Mucosa of descending colon (tissue), 3 donors: ENCODE results near the gene SEL1L3. TPM values are rescaled to one million over a fixed set of nuclear protein-coding genes. Genes with fewer than 3 reads are reported as not detected.

ENCODE experiments used
- ATAC-seq: fragments of 200-7000 bp; cut with Tn5 transposase; one replicate; pipeline ENCODE4 v1.9.1; 2020; ENCODE audit warnings: mild to moderate bottlenecking, moderate library complexity
- DNase-seq, 3 donors: peaks; one replicate each; pipeline ENCODE4 v3.0.0-alpha.2; 2020
- H3K36me3 ChIP-seq: fragments of 200-600 bp; one replicate; pipeline ENCODE4 v1.8.0; 2021; ENCODE audit warnings: low read depth, mild to moderate bottlenecking
- H3K4me1 ChIP-seq: fragments of 200-600 bp; one replicate; pipeline ENCODE4 v1.8.0; 2021; ENCODE audit warnings: low read depth, mild to moderate bottlenecking
- H3K4me3 ChIP-seq: fragments of 200-600 bp; one replicate; pipeline ENCODE4 v1.8.0; 2021; ENCODE audit warnings: mild to moderate bottlenecking
- H3K9me3 ChIP-seq: fragments of 200-600 bp; one replicate; pipeline ENCODE4 v1.8.0; 2021; ENCODE audit warnings: mild to moderate bottlenecking
- intact Hi-C, 2 donors: fragments of 100-400 bp; cut with DNase I in 1 of 2; cut with micrococcal nuclease in 1 of 2; formaldehyde crosslinking; loops; one replicate each; pipeline versions ENCODE4 v1.11.0 to v1.11.1; 2022; cut with DNase I, micrococcal nuclease
- total RNA-seq, 3 donors: library from RNA; stranded (reverse); fragmentation: NEBNext Ultra II Directional in 2 of 3; extraction: Animal tissue kit (Norgen Biotek cat#: 25700) in 2 of 3; gene quantifications; one replicate each; pipeline versions ENCODE4 v1.2.1 to v1.2.4, GENCODE V29; 2021 to 2023
- TF ChIP-seq, protein P1 (sequence below): fragments of 200-600 bp; IDR thresholded peaks from one replicate; pipeline ENCODE4 v1.8.0; 2022; ENCODE audit warnings: antibody characterized with exemption, mild to moderate bottlenecking
- donor health status: DM: no; HTN: no; CAD: no; lungs with moderate emphysema.
- donor health status: DM: no; HTN: no; CAD: no.
- donor health status: DM: no; HTN: yes; CAD: no.

The SEL1L3 gene
- total RNA-seq, 3 donors from 2014 or later, result 51.7 to 104 (median 98.3) TPM

GRCh38 chr4:25882226-25882625, 19.4 kb upstream of the SEL1L3 start:
- TF ChIP-seq, protein P1, sequence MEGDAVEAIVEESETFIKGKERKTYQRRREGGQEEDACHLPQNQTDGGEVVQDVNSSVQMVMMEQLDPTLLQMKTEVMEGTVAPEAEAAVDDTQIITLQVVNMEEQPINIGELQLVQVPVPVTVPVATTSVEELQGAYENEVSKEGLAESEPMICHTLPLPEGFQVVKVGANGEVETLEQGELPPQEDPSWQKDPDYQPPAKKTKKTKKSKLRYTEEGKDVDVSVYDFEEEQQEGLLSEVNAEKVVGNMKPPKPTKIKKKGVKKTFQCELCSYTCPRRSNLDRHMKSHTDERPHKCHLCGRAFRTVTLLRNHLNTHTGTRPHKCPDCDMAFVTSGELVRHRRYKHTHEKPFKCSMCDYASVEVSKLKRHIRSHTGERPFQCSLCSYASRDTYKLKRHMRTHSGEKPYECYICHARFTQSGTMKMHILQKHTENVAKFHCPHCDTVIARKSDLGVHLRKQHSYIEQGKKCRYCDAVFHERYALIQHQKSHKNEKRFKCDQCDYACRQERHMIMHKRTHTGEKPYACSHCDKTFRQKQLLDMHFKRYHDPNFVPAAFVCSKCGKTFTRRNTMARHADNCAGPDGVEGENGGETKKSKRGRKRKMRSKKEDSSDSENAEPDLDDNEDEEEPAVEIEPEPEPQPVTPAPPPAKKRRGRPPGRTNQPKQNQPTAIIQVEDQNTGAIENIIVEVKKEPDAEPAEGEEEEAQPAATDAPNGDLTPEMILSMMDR, result no peak
- H3K4me1 ChIP-seq, result no peaks in the 10 kb centered on the region
- intact Hi-C loops, result no loop called here
- H3K36me3 ChIP-seq, result no peaks in the 10 kb centered on the region
- H3K9me3 ChIP-seq, result no peaks in the 10 kb centered on the region
- H3K4me3 ChIP-seq, result no peak overlapping the region
- DNase-seq, result no peak
- no peak for ATAC-seq

DNA sequence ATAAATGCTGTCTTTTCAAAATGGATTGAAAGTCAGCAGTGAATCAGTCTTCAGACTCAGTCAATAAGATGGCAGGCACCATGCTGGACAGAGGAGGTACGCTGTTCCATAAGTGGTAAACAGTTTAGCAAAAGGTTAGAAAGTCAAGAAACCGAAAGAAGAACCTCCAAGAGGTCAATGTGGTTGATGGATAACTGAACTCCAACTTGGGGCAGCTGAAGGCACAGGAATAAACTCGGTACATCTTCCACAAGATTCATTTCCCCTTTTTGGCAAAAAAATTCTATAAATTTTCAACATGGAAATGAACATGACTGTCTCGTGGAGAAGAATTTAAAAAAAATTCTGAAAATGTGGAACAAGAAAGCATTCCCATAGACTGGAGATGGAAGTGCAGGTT, 18.4 kb upstream of the SEL1L3 start:
- intact Hi-C loops, result no loop called here
- Histone ChIP-seq H3K9me3 (no peaks in the 10 kb centered on the region), H3K4me3 (no peak overlapping the region), H3K36me3 (no peaks in the 10 kb centered on the region), H3K4me1 (no peaks in the 10 kb centered on the region)
- TF ChIP-seq, protein P1, result no peak
- ATAC-seq, result no peak
- no peak for DNase-seq

GRCh38 chr4:25879991-25880651, 17.3 kb upstream of the SEL1L3 start:
- Histone ChIP-seq H3K4me3 (no peak overlapping the region), H3K9me3 (no peaks in the 10 kb centered on the region), H3K36me3 (no peaks in the 10 kb centered on the region), H3K4me1 (no peaks in the 10 kb centered on the region)
- no peak for ATAC-seq
- TF ChIP-seq, protein P1, result no peak
- intact Hi-C loops, result no loop called here
- DNase-seq, result no peak

DNA sequence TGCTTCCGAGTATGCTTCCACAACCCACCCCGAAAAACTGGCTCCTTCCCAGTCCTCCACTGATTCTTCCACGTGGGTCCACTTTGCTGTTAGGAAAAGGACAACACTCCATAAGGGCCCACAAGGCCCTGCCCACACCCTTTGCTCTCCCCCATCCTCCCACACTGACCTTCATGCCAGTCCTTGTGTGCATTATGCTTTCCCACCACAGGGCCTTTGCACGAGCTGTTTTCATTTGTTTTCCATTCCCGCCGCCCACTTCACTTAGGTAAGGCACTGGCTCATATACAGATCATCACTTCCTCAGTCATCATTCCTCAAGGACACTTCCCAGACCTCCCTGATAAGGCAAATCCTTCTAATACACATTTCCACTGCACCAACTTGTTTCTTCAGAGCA, 16.8 kb upstream of the SEL1L3 start:
- H3K36me3 ChIP-seq, result no peaks in the 10 kb centered on the region

GRCh38 chr4:25879091-25879584, 16.4 kb upstream of the SEL1L3 start:
- ATAC-seq, result no peak
- Histone ChIP-seq H3K4me1 (no peaks in the 10 kb centered on the region), H3K4me3 (no peak overlapping the region), H3K9me3 (no peaks in the 10 kb centered on the region), H3K36me3 (no peaks in the 10 kb centered on the region)
- no peak for DNase-seq
- TF ChIP-seq, protein P1, result no peak
- intact Hi-C loops, result no loop called here

More for the DNA sequence above, 16.8 kb upstream of the SEL1L3 start:
- Histone ChIP-seq H3K4me1 (no peaks in the 10 kb centered on the region), H3K9me3 (no peaks in the 10 kb centered on the region), H3K4me3 (no peak overlapping the region)
- ATAC-seq, result no peak
- TF ChIP-seq, protein P1, result no peak
- DNase-seq, result no peak
- intact Hi-C loops, result no loop called here
